Natural killer cell (primary cell): ENCODE results near the gene NT5DC1. TPM values are rescaled to one million over a fixed set of nuclear protein-coding genes. Genes with fewer than 3 reads are reported as not detected.

Experiments
- ATAC-seq, 3 donors: fragments of 150-1000 bp in 2 of 3; fragments of 200-7000 bp in 1 of 3; cut with Tn5 transposase; 1 replicate in 1 of 3; 2 replicates in 2 of 3; pipeline ENCODE4 v1.10.0; 2021; ENCODE audit warnings: mild to moderate bottlenecking in 2 of 3, moderate library complexity in 2 of 3
- DNase-seq, 2 donors: peaks; one replicate each; pipeline versions ENCODE4 v3.0.0 to v3.0.0-alpha.2; 2013 to 2021; ENCODE audit warnings: mixed read lengths in 1 of 2
- H3K27ac ChIP-seq: one replicate; pipeline ENCODE4 v1.5.1; 2013; ENCODE audit warnings: mild to moderate bottlenecking, low read length
- H3K27me3 ChIP-seq: one replicate; pipeline ENCODE4 v1.6.1; 2013; ENCODE audit warnings: low read length; ENCODE audit not compliant: control insufficient read depth, insufficient read depth
- H3K36me3 ChIP-seq: one replicate; pipeline ENCODE4 v1.6.1; 2013; ENCODE audit warnings: low read length; ENCODE audit not compliant: control insufficient read depth, insufficient read depth
- H3K4me1 ChIP-seq: one replicate; pipeline ENCODE4 v1.6.1; 2013; ENCODE audit warnings: low read length; ENCODE audit not compliant: control insufficient read depth, insufficient read depth
- H3K4me3 ChIP-seq: one replicate; pipeline ENCODE4 v1.5.1; 2013; ENCODE audit warnings: low read length
- H3K9me3 ChIP-seq: one replicate; pipeline ENCODE4 v1.6.1; 2013; ENCODE audit warnings: low read length; ENCODE audit not compliant: control insufficient read depth, insufficient read depth
- H3K27ac Mint-ChIP-seq, 2 donors: one replicate each; pipeline ENCODE4 v1.8.0; 2022; ENCODE audit warnings: mild to moderate bottlenecking in 2 of 2, mixed read lengths in 2 of 2, moderate library complexity in 1 of 2
- H3K27me3 Mint-ChIP-seq, 2 donors: one replicate each; pipeline ENCODE4 v1.8.0; 2022; ENCODE audit warnings: low read depth in 2 of 2, mixed read lengths in 2 of 2
- H3K36me3 Mint-ChIP-seq: one replicate; pipeline ENCODE4 v1.8.0; 2022; ENCODE audit warnings: mixed read lengths
- H3K4me1 Mint-ChIP-seq, 2 donors: one replicate each; pipeline ENCODE4 v1.8.0; 2022; ENCODE audit warnings: mixed read lengths in 2 of 2
- H3K4me3 Mint-ChIP-seq: one replicate; pipeline ENCODE4 v1.8.0; 2022; ENCODE audit warnings: mild to moderate bottlenecking, moderate library complexity, mixed read lengths
- H3K9me3 Mint-ChIP-seq, 2 donors: one replicate each; pipeline ENCODE4 v1.8.0; 2022; ENCODE audit warnings: mixed read lengths in 2 of 2
- CTCF ChIP-seq: fragments of 200-600 bp; IDR thresholded peaks from one replicate; pipeline ENCODE4 v1.8.0; 2022; ENCODE audit warnings: antibody characterized with exemption
- WGBS: methylation state at CpG from one replicate; pipeline ENCODE4 v1.1.7; 2013; ENCODE audit warnings: missing lambda C conversion rate; ENCODE audit not compliant: insufficient coverage; 5-methylcytosine and 5-hydroxymethylcytosine counted together
- intact Hi-C: fragments of 100-400 bp; cut with micrococcal nuclease; formaldehyde crosslinking; loops from one replicate; pipeline ENCODE4 v1.14.2; 2022
- total RNA-seq, 4 donors: library from RNA; stranded (reverse); fragments of 120-200 nt in 1 of 4; gene quantifications; one replicate each; pipeline versions ENCODE4 v1.2.3 to v1.2.4, GENCODE V29; 2013 to 2022

The NT5DC1 gene
- total RNA-seq, 3 donors from 2014 or later (not counting 1 experiment from before 2014, with no cell fraction given), result 19.1 to 29.4 (median 20.5) TPM

GRCh38 chr6:116238083-116238482, 137.4 kb downstream of the NT5DC1 start:
- H3K27me3 ChIP-seq, result no peaks in the 10 kb centered on the region
- no peak overlapping the region for H3K4me3 ChIP-seq
- Mint-ChIP-seq H3K27me3 (no peaks in the 10 kb centered on the region), H3K9me3 (no peaks in the 10 kb centered on the region), H3K36me3 (no peaks in the 10 kb centered on the region), H3K4me1 (no peaks in the 10 kb centered on the region), H3K4me3 (no peak overlapping the region), H3K27ac (no peak overlapping the region)
- H3K27ac ChIP-seq, result no peak overlapping the region
- intact Hi-C loops, result no loop called here
- H3K4me1 ChIP-seq, result no peaks in the 10 kb centered on the region
- 96% methylated on average over 2 of the region's 2 CpGs for WGBS
- no peaks in the 10 kb centered on the region for H3K9me3 ChIP-seq
- TF ChIP-seq CTCF, result no peak
- ATAC-seq, result no peak
- DNase-seq, result no peak
- peaks cover 29% of the 10 kb centered on the region for H3K36me3 ChIP-seq

GRCh38 chr6:116239256-116239655, 138.6 kb downstream of the NT5DC1 start:
- Histone ChIP-seq H3K36me3 (peaks cover 29% of the 10 kb centered on the region), H3K27me3 (no peaks in the 10 kb centered on the region), H3K9me3 (no peaks in the 10 kb centered on the region), H3K4me1 (no peaks in the 10 kb centered on the region), H3K27ac (no peak overlapping the region), H3K4me3 (no peak overlapping the region)
- no peak for TF ChIP-seq CTCF
- no peak overlapping the region for H3K4me3 Mint-ChIP-seq
- 100% methylated on average over 2 of the region's 2 CpGs for WGBS
- H3K27ac Mint-ChIP-seq, result no peak overlapping the region
- ATAC-seq (no peak), DNase-seq (no peak)
- no peaks in the 10 kb centered on the region for H3K27me3 Mint-ChIP-seq
- no peaks in the 10 kb centered on the region for H3K4me1 Mint-ChIP-seq
- intact Hi-C loops, result no loop called here
- H3K36me3 Mint-ChIP-seq, result no peaks in the 10 kb centered on the region
- H3K9me3 Mint-ChIP-seq, result no peaks in the 10 kb centered on the region

- no peaks in the 10 kb centered on the region for H3K9me3 ChIP-seq
- no peaks in the 10 kb centered on the region for H3K9me3 Mint-ChIP-seq
- no peaks in the 10 kb centered on the region for H3K27me3 ChIP-seq
- DNase-seq (no peak), ATAC-seq (no peak)
- H3K4me3 Mint-ChIP-seq, result no peak overlapping the region
- H3K4me3 ChIP-seq, result no peak overlapping the region
- no peaks in the 10 kb centered on the region for H3K27me3 Mint-ChIP-seq
- no peaks in the 10 kb centered on the region for H3K4me1 ChIP-seq
- H3K4me1 Mint-ChIP-seq, result no peaks in the 10 kb centered on the region
- intact Hi-C loops, result no loop called here
- no peak overlapping the region for H3K27ac Mint-ChIP-seq
- WGBS, result 95% methylated on average over 1 of the region's 1 CpG
- no peak for TF ChIP-seq CTCF
- no peaks in the 10 kb centered on the region for H3K36me3 Mint-ChIP-seq
- H3K36me3 ChIP-seq, result peaks cover 29% of the 10 kb centered on the region
- no peak overlapping the region for H3K27ac ChIP-seq
Observed at GRCh38 chr6:116239856-116240255, 139.2 kb downstream of the NT5DC1 start.

GRCh38 chr6:116244284-116244683, 143.6 kb downstream of the NT5DC1 start:
- no peak overlapping the region for H3K4me3 Mint-ChIP-seq
- no peaks in the 10 kb centered on the region for H3K4me1 Mint-ChIP-seq
- DNase-seq, result no peak
- WGBS, result 94% methylated on average over 3 of the region's 4 CpGs
- H3K27ac ChIP-seq, result no peak overlapping the region
- H3K27me3 Mint-ChIP-seq, result no peaks in the 10 kb centered on the region
- no peaks in the 10 kb centered on the region for H3K4me1 ChIP-seq
- no peak overlapping the region for H3K4me3 ChIP-seq
- peaks cover 13% of the 10 kb centered on the region for H3K36me3 ChIP-seq
- no peaks in the 10 kb centered on the region for H3K36me3 Mint-ChIP-seq
- no peak for TF ChIP-seq CTCF
- H3K9me3 ChIP-seq, result no peaks in the 10 kb centered on the region
- intact Hi-C loops, result no loop called here
- no peaks in the 10 kb centered on the region for H3K9me3 Mint-ChIP-seq
- no peak overlapping the region for H3K27ac Mint-ChIP-seq
- no peaks in the 10 kb centered on the region for H3K27me3 ChIP-seq
- ATAC-seq, result no peak
